Activated T-cell treated with anti-CD3 and anti-CD28 coated beads for 4 hours (primary cell): ENCODE data around the gene SLC29A4.
"Not testable (repeated sequence)": the region's sequence is repeated elsewhere in the genome, so short reads cannot be mapped to it uniquely, and the experiment has no call there.

Experiments used
- DNase-seq: peaks from one replicate; pipeline ENCODE4 v3.0.0-alpha.2; 2020

SLC29A4 gene, protein sequence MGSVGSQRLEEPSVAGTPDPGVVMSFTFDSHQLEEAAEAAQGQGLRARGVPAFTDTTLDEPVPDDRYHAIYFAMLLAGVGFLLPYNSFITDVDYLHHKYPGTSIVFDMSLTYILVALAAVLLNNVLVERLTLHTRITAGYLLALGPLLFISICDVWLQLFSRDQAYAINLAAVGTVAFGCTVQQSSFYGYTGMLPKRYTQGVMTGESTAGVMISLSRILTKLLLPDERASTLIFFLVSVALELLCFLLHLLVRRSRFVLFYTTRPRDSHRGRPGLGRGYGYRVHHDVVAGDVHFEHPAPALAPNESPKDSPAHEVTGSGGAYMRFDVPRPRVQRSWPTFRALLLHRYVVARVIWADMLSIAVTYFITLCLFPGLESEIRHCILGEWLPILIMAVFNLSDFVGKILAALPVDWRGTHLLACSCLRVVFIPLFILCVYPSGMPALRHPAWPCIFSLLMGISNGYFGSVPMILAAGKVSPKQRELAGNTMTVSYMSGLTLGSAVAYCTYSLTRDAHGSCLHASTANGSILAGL

DNA sequence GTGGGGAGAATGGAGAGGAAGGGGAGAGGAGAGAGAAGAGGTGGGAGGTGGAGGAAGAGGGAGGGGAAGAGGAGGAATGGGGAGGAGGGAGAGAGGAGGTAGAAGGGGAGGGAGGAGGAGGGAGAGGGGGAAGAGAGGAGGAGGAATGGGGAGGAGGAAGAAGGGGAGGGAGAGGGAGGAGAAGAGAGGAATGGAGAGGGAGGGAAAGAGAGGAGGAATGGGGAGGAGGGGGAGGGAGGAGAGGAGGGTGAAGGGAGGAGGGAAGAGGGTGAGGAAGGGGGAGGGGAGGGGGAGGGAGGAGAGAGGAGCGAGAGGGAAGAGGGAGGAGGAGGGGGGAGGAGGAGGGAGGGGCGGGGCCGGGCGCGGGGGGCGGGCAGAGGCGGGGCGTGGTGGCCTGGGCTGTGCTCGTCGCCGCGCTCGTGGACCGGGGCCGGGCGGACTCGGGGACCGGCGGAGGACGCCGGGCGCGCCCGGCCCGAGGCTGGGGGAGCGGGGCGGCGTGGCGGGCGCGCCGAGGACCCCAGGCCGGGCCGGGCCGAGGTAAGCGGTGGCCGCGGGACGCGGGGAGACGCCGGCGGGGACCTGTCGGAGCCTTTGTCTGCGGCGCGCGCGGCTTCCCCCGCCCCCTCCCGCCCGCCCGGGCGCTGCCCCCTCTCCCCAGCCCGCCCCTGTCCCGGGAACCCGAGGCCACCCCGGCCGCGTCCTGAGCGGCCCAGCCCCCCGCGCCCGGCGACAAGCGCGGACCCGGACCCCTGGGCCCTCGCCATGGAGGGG is at the start of gene SLC29A4:
TSS of gene SLC29A4 (plus strand) at position 401 of the 774 bp plus-strand sequence. CDS start 4,874 bp downstream, outside the sequence.
- no peak for DNase-seq

DNA sequence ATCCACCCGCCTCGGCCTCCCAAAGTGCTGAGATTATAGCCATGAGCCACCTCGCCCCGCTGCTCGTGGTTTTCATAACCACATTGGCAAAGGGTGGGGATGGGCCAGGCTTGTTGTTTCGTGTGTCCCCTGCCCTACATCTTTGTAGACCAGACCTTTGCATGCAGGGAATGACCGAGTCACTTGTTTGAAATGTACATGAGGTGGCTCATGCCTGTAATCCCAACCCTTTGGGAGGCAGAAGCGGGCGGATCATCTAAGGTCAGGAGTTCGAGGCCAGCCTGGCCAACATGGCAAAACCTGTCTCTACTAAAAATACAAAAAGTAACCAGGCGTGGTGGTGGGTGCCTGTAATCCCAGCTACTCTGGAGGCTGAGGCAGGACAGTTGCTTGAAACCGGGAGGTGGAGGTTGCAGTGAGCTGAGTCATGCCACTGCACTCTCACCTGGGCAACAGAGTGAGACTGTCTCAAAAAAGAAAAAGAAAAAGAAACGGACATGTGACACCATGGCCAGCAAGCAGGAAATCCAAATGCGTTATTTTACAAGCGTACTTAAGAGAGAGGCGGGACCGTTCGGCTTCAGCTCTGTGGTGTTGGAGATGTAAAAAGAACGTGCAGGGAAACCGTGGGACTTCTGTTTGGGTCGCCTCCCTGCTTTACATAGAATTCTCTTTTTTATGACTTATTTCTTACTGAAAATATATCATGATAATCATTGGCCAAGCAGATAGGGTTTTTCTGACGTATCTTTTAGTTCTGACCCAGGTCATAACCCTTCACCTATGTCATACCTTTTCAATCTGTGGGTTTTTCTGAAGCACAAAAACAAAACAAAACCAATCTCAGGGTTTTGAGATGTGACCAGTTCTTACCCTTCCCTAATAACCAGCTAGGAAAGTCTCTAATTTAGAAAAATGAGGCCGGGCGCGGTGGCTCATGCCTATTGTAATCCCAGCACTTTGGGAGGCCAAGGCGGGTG is 47.6 kb upstream of the SLC29A4 start:
- no peak for DNase-seq

DNA sequence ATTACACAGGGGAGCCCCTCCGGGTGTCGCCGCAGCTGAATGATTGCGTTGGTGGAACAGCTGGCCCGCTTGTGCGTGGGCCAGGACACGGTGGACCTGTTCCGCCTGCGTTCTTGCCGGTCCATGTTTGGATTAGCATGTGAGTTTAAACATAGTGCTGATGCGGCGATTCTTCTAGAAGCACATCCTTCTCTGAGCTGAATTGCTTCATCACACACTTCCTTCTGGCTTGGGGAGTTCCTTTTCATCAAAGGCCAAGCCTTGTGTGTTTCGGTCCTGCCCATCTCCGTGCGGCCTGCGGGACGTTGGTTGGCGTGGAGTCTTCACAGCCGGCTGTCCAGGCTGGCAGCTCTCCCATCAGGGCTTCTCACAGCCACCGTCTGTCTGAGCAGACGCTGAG is 45.5 kb upstream of the SLC29A4 start:
- DNase-seq = no peak

DNA sequence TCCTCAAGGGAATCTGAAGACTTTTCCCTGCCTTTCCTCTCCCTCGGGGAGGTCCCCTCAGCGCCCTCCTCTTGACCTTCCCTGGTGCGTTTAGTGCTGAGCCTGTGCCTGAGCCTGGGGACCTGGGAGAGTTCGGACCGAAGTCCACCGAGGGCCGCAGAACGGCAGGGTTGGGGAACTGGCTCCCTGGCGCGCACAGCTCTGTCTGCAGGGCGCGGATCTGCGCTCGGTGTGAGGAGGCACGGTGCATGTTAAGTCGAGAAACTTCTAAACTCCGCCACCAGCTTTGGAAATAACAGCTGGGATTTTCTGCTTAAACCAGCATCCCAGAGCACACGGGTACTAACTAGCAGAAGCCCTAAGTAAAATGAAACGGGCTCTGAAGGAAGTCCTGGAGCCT is 44.2 kb upstream of the SLC29A4 start:
- DNase-seq = no peak

DNA sequence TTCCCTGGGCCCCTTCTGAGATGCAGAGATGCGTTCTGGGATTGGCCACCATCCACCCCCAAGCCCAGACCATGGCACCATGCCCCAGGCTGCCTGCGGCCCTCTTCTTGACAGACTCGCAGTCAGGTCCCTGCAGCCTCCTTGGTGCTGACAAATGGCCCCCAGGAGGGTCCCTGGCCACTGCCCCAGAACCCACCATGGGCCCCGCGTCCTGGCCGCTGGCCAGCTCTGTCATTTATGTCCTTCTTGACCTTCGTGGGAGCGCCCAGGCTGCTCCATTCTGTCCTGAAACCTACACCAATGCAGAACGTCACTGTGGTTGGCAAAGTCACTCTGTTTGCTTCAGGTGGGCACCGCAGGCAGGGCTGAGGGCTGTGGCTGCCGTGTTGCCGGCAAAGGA is 39.5 kb upstream of the SLC29A4 start:
- no peak for DNase-seq

DNA sequence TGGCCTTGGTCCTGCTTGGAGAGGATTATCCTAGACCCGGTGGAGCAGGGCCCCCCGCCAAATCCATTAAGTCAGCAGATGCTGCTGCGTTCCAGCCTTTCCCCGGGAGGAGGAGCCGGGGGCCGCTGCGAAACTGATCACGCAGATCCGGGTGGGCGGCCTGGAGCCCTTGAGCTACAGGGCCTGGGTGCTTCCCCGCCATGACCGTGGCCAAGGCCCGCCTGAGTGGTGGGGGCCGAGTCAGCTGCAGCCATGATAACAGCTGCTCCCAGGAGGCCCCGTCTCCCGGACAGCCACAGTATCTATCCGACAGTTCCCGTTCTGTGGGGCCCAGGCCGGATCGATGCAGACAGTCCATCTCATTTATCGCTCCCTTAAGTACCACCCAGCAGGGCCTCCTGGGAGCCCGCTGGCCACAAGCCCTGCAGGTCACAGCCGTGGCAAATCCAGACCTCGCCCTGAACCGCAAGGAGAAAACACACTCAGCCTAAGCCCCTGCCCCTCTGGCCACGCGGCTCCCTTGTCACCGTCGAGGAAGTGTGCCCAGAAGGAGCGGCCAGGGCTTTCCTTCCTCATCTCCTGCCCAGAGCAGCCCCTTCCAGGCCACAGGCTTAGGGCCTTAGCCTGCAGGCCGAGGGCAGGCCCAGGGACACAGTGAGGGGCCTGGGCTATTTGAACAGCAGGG is 34.4 kb upstream of the SLC29A4 start:
- DNase-seq = no peak

DNA sequence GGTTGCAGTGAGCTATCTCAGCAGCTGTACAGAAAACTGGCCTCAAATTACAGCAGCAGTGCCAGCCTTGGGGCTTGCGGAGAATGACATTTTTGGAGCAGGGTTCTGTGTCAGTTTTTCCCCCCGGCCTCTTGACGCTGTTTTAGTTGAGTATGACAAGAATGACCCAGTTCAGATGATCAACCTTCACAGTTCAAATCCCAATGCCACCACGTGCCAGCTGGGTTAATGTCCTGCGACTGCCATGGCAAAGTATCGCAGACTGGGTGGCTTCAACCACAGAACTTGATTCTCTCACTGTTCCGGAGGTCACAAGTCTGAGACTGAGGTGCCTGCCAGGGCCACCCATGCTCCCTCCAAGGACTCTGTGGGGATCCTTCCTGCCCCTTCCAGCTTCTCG is 32.0 kb upstream of the SLC29A4 start:
- DNase-seq = not testable (repeated sequence)

DNA sequence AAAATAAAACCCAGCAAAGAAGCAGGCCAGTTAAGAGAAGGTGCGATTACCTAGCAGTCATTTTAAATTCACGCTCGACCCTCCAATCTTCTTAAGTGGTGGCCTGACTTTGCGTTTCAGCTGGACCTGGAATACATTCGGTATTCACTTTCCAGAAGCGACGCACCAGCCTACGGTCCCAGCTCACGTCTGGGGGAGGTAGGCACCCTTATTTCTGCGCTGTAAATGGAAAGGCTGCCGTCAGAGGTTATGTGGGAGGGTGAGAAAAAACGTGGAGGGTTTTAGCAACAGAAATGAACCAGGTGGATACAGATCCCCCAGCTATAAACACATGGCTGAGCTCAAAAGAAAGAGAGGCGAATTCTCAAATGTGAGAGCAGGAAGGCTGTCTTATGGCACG is 29.2 kb upstream of the SLC29A4 start:
- not testable (repeated sequence) for DNase-seq

DNA sequence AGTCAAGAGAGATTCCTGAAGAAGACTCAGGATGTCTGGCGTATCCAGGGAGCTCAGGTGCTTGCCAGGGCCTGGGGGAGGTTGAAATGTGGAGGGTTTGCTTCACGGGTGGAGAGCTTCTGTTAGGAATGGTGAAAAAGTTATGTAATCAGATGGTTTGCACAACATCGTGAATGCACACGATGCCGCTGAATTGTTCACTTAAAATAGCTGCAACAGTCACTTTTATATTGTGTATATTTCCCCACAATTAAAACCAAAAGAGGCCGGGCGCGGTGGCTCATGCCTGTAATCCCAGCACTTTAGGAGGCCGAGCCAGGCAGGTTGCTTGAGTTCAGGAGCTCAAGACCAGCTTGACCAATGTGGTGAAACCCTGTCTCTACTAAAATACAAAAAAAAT is 28.4 kb upstream of the SLC29A4 start:
- not testable (repeated sequence) for DNase-seq

DNA sequence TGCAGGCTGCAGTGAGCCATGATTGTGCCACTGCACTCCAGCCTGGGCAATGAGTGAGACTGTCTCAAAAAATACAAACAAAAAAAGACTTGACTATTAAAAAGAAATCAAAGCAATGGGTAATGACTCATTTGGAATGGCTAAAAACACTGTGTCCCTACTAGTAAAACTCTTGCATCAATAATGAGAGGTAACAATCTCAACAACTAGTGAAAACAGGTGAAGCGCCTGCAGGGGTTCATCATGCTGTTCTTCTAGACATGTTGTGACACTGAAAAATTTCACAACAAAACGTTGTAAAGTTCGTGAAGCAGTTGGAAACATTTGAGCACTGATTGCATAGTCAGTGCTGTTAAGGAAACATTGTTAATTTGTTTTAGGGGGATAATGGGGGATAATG is 26.9 kb upstream of the SLC29A4 start:
- no peak for DNase-seq

DNA sequence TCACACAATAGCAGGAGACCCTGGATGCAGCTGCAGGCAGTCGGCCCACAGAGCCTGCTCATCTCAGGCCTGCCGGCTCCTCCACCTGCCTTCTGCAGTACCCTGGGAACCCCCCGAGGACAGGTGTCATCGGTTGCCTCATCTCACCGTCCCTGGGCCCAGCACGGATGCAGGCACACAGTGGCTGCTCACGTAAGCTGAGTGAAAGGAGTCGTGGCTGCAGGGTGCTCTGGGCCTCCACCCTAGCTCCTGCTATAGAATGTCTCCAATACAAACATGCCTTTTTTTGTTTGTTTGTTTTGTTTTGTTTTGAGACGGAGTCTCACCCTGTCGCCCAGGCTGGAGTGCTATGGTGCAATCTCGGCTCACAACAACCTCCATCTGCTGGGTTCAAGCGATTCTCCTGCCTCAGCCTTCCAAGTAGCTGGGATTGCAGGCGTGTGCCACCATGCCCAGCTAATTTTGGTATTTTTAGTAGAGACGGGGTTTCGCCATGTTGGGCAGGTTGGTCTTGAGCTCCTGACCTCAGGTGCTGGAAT is 22.1 kb upstream of the SLC29A4 start:
- not testable (repeated sequence) for DNase-seq

DNA sequence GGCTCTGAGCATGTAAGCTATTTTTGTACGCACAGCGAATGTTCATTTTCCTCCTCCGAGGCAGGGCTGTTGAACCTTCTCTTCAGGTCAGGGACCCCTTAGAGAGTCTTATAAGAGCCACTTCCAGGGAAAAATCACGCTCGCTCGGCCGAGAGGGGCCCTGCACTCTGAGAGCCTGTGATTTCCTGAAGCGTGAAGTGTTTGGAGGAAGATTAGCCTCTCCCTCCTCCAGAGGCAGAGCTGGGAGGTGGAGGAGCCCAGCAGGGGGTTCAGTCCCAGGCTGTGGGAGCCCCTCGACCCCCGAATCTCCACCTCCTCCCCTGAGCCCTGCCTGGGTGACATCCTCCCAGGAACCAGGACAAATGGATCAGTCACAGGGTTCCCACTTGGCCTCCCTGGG is 19.7 kb upstream of the SLC29A4 start:
- DNase-seq = not testable (repeated sequence)

DNA sequence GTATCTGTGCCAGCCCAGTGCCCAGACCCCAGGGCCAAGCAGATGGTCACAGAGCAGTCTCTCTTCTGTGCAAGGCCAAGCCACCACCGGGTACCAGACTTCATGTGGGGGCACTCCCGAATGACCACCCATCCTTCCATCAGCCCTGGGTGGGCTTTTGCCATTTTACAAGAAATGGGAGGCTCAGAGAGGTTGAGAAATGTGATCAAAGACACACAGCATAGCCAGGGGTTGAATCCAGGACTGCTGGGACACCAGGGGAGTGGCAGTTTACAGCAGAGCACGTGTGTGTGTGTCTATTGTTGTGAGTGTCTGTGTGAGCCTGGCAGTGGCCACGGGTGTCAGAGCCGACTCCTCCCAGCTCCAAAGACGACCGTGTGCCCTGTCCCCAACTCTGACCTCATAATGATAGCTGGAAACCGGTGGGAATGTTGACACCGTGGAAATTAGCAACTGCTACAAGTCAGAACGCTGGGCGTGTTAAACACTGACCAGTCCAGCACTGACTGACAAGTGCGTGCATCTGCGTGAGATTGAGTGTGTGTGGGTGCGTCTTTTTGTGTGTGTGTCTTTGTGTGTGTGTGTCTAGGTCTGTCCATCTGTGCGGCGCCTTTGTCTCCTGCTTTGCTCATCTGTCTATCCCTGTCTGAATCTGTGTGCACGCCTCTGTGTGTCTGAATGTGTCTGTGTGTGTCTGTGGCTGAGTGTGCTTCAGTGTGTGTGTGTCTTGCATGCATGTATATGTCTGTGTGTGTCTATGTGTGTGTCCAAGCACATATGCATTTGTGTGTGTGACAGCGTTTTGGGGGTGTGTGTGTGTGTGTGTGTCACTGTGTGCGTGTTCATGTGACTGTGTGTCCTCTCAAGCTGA is 17.2 kb upstream of the SLC29A4 start:
- no peak for DNase-seq

DNA sequence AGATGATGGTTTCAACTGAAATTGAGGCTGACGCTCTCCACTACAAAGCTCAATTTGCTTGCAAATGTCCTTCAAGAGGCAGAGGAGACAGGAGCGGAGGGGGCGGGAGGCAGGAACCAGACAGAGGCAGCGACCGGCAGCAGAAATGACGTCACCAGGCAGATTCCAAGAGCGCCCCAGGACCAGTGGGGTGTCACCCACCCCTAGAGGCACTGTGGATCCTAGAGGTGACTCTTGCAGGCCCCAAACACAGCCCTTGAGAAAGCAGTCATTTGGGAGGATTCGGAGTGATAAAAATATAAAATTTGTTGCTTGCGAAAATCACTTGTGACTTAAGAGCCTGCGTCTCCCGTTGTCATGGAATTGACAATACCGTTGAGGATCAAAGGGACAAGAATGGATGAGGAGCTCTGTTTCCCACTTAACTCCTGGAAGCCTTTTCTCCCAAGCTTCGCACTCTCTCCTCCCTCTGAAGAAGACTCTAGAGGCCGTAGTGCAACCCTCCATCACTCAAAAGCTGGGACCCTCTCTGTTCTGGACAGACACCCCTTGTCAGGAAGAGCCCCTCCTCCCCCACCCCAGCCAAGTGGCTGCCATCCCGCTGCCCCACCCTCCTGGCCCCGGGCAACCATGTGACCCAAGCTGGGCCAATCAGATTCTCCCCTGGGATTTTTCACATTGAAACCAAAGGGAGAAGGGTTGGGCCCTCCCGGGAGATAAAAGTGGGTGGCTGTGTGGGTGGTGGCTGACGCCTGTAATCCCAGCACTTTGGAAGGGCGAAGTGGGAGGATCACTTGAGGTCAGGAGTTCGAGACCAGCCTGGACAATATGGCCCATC is 16.3 kb upstream of the SLC29A4 start:
- DNase-seq = no peak

DNA sequence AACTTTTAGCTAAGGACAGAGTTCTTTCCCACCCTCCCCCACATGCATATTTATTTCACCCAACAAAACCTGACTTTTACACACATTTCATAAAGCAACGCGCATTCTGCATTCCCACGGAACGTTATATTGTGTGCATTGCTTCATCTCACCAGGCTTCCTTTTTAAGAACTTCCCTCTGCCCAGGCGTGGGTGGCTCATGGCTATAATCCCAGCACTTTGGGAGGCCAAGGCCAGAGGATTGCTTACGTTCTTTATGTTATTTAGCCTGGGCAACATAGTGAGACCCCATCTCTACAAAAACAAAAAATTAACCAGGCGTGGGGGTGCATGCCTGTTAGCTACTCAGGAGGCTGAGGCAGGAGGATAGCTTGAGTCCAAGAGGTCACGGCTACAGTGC is 14.9 kb upstream of the SLC29A4 start:
- DNase-seq = not testable (repeated sequence)

DNA sequence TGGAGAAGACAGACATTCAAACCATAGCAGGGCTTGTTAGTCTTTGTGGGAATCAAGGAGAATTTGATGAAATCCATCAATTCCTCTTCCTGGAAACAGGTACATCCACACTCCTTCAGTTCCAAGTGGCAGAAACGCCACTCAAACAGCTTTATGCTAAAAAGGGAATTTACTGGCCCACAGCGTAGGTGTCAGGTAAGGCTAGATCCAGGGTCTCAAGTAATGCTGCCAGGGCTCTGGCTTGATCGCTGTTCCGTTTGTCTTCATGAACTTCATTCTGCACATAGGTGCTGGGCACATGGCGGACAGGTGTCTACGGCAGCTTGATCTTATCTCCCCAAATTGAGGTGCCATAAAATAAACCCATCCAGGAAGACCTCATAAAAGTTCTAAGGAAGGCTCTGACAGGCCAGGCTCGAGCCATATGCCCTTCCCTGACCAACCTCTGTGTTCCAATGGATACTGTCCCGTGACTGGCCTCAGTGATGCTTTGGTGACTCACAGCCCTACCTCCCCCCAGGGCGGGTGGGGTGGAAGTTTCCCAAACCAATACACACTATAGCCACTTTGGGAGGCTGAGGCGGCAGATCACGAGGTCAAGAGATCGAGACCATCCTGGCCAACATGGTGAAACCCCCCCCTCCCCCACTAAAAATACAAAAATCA is 12.6 kb upstream of the SLC29A4 start:
- DNase-seq = not testable (repeated sequence)

DNA sequence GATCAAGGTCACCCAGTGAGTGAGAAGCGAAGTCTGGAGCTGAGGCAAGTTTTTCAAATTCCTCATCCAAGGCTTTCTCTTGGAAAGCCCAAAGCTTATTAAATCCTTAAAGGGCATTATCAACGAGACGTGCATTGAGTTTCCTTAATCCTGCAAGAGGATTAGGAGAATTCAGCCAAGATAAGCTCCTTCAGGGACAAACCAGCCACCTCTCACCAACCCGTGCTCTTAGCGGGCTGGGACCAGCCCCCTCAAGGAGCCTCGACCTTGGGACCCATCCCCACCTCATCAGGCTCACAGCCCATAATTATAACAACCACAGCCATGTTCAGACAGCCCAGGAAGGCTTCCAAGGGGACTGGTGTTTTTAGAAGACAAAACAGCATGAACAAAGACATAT is 12.0 kb upstream of the SLC29A4 start:
- no peak for DNase-seq

DNA sequence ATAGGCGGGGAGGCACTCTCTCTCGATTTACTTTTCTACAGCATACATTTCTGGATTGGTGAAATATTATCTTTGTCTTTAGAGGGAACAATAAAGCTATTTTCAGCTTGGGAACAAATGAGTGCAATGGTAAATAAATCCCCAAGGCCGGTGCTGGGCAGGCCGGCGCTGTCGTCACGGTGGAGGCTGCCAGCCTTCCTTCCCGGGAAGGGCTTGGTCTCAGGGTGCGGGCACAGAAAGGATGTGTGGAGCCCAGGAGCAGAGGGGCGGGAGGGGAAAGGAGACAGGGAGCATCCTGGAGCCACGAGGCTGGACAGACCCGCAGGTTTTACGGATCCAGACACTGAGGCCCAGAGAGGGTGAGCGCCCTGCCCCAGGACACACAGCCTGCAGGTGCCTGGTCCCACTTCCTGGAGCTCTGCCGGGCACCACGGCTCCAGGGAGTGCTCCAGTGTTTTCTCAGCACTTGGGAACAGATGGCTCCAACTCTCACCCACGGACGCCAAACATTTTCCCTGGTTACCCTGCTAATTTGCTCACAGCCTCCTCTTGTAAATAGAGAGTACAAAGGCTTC is 8.8 kb upstream of the SLC29A4 start:
- DNase-seq = not testable (repeated sequence)

DNA sequence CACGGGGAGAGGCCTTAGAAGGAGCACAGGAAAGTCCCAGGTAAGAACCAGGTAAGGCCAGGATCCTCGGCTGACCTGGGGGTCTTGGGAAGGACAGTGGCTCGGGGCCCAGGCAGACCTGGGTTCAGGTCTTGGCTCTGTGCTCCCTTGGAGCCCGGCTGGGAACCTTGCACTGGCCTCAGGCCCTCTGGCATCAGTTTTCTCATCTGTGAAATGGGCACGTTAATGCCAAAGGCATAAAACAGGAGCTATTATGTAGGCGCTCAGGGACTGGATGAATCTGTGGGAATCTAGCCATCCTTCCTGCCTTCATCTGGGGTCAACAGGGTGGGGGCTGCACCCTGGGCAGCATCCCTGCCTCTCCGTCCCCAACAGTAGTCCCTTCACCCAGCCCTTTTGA is 8.3 kb upstream of the SLC29A4 start:
- DNase-seq = no peak
